GM11168 (cell line): Measurements from ENCODE around the gene SLC39A10.
"Not testable (repeated sequence)": the region's sequence is repeated elsewhere in the genome, so short reads cannot be mapped to it uniquely, and the experiment has no call there.

Experiments used
- in situ Hi-C: fragments of 300-500 bp; cut with MboI; formaldehyde crosslinking; loops from one replicate; pipeline ENCODE4 v1.12.0; 2022; ENCODE audit warnings: low sequenced_read_pairs; ENCODE audit not compliant: unreplicated experiment

The SLC39A10 gene

DNA sequence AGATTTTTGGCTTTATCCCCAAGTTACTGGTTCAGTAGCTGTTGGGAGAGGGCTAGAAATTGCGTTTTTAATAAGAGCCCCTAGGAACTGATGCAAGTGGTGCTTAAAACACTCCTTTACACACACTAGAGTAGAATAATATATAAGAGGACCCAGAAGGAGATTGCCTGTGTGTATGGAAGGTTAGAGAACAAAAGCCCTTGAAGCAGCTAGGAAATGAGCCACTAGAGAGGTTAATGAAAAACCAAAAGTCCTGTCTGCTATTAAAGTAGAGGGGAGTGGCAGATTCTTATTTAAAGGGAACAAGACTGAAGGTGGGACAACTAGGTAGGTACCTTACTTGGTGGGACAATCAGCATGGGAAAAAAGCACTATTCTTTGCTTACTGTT is 14.4 kb upstream of the SLC39A10 start:
- in situ Hi-C loops = no loop called here

DNA sequence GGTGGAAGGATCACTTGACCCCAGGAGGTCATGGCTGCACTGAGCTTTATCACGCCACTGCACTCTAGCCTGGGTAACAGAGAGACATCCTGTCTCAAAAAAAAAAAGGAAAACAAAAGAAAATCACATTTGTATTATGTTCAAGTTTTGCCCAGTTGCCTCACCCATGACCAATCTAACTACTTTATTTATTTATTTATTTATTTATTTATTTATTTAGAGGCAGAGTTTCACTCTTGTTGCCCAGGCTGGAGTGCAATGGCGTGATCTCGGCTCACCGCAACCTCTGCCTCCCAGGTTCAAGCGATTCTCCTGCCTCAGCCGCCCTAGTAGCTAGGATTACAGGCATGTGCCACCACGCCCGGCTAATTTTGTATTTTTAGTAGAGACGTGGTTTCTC is 12.3 kb upstream of the SLC39A10 start:
- in situ Hi-C loops = not testable (repeated sequence)

DNA sequence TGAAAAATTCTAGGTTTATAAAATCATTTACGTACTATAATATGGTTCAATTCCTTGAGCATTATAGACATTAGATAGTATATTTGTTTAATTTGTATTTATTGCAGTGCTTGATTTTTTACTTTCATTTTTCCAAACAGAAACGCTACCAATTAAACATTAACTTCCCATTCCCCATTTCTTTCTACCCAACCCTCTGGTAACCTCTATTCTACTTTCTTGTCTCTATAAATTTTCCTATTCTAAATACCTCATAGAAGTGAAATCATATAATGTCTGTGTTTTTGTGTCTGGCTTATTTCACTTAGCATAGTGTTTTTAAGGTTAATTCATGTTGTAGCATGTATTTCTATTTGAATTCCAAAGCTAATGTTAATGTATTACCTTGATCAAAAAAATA is 11.6 kb upstream of the SLC39A10 start:
- in situ Hi-C loops = no loop called here

DNA sequence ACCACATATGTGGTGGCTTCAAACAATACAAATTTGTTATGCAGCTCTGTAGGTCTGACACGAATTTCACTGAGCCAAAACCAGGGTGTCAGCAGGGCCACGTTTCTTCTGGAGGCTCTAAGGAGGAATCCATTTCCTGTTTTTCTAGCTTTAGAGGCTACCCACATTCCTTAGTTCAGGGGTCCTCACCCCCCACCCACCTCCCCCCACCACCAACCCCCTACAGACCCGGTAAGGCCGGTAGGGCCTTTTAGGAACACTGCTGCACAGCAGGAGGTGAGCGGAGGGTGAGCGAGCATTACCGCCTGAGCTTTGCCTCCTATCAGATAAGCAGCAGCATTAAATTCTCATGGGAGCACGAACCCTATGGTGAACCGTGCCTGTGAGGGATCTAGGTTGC is 10.6 kb upstream of the SLC39A10 start:
- in situ Hi-C loops = no loop called here

DNA sequence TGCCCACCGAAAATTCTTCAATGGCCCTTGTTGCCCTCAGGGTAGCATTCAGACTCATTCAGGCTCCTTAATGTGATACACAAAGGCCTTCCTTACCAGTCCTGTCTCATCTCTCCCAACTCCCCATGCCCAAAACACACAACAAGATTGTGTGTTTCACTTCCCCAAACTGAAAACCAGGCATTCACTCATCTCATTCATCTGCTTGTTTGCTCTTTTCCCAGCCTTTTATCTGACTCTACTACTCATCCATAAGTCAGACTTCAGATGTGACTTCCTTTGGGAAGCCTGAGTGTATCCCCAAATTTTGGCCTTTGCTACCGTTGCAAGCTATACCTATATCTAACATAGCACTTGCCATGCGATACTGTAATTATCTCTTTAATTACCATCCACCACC is 9.7 kb upstream of the SLC39A10 start:
- in situ Hi-C loops = no loop called here

GRCh38 chr2:195648370-195648769 is 8.7 kb upstream of the SLC39A10 start:
- in situ Hi-C loops = not testable (repeated sequence)

DNA sequence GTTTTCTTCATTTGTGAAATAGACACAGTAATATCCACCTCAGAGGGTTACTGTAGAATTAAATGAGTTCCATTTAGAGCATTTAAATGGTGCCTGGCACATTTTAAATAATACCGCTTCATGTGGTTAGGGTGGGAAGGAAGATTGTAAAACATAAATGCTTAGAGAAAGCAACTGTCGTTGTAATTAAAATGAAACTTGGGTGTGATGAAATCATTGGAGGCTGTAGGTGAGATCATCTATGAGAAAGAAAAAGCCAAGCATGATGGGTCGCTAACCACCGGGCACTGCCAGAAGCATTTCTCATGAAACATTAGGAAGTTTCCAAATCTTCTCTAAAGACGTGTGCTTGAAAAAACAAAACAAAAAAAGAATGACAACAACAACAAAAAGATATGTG is 8.2 kb upstream of the SLC39A10 start:
- in situ Hi-C loops = no loop called here

DNA sequence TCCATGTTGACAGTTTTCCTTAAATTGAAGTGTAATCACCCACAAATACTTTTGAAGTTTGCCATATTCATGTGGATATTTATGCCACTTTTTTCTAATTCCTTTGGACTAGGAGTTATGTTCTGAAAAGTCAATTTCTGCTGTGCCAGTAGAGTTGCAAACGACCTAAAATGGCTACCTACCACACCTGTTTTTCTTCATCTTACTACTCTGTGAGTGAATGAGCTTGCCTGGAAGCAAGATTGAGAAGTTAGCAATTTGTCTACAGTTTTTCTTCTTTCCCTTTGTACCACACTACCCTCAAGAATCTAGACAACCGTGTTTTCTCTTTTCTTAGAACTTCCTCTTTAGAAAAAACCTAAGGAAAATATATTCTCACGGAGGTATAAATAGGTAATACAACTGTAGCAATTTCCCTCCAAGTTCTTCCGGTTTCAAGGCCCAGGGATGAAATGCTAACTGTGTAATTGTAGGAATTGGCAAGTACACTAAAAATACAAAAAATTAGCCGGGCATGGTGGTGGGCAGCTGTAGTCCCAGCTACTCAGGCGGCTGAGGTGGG is 7.3 kb upstream of the SLC39A10 start:
- in situ Hi-C loops = loop anchor here (10.0 to 25.0 kb wide), 4 partner anchors 85 to 525 kb away; partner anchors contain the start of genes DNAH7 and STK17B

- in situ Hi-C loops = loop anchor here (10.0 to 25.0 kb wide), 4 partner anchors 86 to 524 kb away; partner anchors contain the start of genes DNAH7 and STK17B
Observed at GRCh38 chr2:195651046-195651445, 6.0 kb upstream of the SLC39A10 start.

- in situ Hi-C loops = loop anchor here (10.0 to 25.0 kb wide), 4 partner anchors 88 to 522 kb away; partner anchors contain the start of genes DNAH7 and STK17B
Observed at GRCh38 chr2:195652911-195653310, 4.1 kb upstream of the SLC39A10 start.

DNA sequence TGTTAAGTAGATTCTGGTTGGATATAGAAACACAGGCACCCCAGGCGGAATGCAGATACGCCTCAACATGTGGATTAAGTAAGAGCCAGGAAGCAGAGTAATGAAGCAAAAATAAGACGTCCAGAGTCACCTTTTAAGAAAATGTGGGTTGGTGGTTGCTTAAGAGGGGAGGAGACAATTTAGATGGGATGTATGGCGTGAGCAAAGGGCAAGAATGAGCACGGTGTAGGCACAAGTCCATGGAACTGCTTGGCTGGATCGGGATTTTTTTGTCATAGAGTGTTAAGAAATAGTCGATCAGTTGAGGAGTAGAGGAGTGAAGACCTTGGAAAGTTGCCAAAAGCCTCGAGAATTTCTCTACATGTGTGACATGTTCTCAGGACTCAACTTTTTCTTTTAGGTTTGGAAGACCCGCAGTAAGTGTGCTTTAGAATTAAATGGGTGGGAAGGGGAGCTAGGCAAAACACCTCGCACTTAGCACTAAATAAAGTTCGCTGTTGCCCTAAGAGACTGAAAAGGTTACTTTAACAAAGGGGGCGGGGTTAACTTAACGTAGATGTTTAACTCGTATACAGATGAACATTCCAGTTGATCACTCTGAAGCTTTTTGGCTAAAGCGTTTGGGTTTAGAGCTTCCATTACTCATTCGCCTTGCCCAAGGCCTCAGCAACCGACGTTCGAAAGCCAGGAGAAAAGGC is 716 bp upstream of the SLC39A10 start:
- in situ Hi-C loops = loop anchor here (10.0 to 25.0 kb wide), 4 partner anchors 92 to 518 kb away; partner anchors contain the start of genes DNAH7 and STK17B

DNA sequence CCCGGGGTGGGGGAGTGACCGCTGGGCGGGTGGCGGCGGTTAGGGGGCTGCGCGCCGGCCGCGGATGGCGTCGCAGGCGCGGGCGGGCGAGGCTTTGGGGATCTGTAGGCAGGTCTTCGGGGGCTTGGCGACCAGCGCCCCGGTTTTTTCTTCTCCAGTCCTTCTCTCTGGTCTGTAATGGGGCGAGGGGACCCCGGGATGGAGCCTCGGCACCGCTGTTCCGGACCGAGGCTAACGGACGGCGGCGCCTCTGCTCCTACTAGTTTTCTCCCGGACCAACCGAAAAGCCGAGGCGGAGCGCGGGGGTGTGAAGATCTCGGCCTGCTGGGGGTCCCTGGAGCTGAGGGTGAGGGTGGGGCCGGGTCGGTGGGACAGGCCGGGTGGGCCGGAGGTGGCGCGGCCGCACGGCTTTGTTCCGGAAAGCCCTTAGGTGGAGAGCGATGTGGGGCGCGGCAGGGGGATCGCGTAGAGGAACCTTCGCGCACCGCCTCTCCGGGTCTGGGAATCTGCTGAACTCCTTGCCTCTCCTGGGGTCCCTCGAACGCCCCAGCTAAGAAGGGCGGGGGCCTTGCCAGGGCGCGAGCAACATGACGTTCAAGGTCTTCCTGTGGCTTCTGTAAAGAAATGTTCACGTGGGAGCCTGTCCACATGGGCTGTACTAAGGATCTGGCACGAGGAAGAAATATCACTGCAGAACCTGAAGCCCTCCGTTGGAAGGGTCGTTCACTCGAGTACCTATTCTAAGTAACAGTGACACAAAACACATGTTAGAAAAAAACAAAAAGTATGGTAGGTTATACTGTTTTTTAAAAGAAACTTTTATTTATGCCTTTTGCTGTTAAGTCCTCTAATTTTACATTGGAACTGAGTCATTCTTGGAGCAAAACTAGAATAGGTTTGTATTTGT is 861 bp downstream of the SLC39A10 start:
- in situ Hi-C loops = loop anchor here (10.0 to 25.0 kb wide), 4 partner anchors 93 to 517 kb away; partner anchors contain the start of genes DNAH7 and STK17B

DNA sequence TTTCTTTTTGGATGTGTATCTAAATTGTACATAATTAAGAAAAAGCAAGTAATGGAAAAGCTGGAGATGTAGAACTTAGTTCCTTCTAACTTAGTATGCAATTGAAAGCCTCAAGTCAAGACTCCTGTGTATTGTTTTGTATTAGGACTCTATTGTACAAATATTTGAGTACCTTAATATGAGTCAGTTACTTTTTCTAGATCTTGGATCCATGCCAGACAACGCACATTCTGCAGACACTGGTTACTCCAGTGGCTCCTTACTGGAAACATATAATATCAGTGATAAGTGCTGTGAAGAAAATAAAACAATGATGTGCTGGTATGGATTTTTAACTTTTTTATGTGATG is 1.5 kb downstream of the SLC39A10 start:
- in situ Hi-C loops = loop anchor here (10.0 to 25.0 kb wide), 4 partner anchors 94 to 516 kb away; partner anchors contain the start of genes DNAH7 and STK17B

GRCh38 chr2:195659114-195659513 is 2.1 kb downstream of the SLC39A10 start:
- in situ Hi-C loops = loop anchor here (10.0 to 25.0 kb wide), 4 partner anchors 94 to 516 kb away; partner anchors contain the start of genes DNAH7 and STK17B

GRCh38 chr2:195659982-195660890 is 3.2 kb downstream of the SLC39A10 start:
- in situ Hi-C loops = loop anchor here (10.0 to 25.0 kb wide), 4 partner anchors 95 to 515 kb away; partner anchors contain the start of genes DNAH7 and STK17B

- in situ Hi-C loops = loop anchor here (25.0 kb wide), 1 partner anchor 400 kb away; the partner anchor contains the start of gene DNAH7
Observed at GRCh38 chr2:195662138-195662537, 5.1 kb downstream of the SLC39A10 start.

DNA sequence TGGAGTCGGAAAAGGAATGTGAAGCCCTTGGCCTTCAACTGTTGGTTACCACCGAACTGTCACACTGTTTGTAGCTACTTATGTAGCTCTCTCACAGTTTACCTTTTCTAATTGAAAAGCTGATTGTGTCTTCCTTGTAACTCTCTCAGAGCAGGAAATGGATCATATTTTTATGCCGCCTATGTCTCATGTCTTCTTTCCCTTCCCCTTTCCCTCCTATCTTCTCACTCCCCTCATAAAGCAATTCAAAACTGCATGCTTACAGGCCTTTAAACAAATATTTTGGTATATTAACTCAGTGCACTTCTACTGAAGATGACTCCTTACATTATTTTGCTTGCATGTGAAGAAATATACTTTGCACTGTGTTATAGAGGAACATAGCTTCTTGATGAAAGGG is 6.0 kb downstream of the SLC39A10 start:
- in situ Hi-C loops = loop anchor here (25.0 kb wide), 1 partner anchor 399 kb away; the partner anchor contains the start of gene DNAH7

DNA sequence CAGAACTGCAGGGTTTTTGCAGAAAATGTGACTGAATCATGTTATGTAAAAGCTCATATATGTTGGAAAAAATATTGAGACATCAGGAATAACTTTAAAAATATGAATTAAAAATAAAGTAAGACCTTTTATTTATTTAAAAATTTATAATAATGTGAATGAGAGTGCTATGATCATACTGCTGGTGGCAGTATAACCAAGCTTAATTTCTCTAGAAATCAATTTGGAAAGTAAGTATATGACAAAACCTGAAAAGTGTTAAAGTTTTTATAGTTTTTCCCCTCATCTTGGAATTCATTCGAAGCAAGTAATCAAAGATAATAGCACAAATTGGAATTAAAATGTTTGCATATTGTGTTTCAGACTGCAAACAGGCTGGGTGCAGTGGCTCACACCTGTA is 7.5 kb downstream of the SLC39A10 start:
- in situ Hi-C loops = loop anchor here (25.0 kb wide), 1 partner anchor 398 kb away; the partner anchor contains the start of gene DNAH7

DNA sequence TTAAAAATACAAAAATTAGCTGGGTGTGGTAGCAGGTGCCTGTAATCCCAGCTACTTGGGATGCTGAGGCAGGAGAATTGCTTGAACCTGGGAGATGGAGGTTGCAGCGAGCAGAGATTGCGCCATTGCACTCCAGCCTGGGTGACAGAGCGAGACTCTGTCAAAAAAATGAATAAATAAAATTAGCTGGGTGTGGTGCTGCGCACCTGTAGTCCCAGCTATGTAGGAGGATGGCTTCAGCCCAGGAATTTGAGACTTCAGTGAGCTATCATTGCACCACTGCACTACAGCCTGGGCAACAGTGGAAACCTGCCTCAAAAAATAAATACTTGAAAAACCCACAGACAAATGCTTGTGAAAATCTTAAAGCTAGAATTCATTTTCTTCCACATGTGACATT is 8.1 kb downstream of the SLC39A10 start:
- in situ Hi-C loops = loop anchor here (25.0 kb wide), 1 partner anchor 397 kb away; the partner anchor contains the start of gene DNAH7
